ENCODE results near the gene TPH2.

TPH2 gene

DNA sequence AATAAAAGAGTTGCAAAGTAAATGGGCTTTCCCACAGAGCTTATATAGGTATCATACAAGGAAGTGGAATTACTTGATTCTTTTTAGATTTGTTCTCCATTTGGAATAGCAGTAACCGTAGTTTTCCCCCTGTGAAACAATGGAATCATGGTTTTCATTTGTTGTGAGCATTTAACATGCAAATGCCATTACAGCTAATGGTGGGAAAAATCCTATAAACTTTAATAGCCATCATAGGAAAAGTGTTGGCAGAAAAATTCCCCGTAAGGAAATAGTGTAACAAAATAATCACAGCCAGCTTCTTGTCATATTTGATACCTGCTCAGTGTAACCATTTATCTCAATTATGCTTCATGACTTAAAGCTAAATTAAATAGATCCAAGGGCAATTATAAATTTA, 95.3 kb downstream of the TPH2 start:
- no peak for TF ChIP-seq CTCF (IDR thresholded peaks at IDR 0.05; ENCODE audit: low read depth, low read length, missing control alignments)
- no peak for DNase-seq (ENCODE audit: extremely low read depth, low read depth)
- no peak overlapping the region for H3K4me3 ChIP-seq (replicated peaks; ENCODE audit: low read depth, low read length)

- no peak overlapping the region for H3K4me3 ChIP-seq (replicated peaks; ENCODE audit: low read depth, low read length)
- TF ChIP-seq CTCF (IDR thresholded peaks at IDR 0.05; ENCODE audit: low read depth, low read length, missing control alignments) = no peak
- no peak for DNase-seq (ENCODE audit: extremely low read depth, low read depth)
These were observed 97.0 kb downstream of the TPH2 start for GRCh38 chr12:72035625-72036024.

- no peak for DNase-seq (ENCODE audit: extremely low read depth, low read depth)
- H3K4me3 ChIP-seq (replicated peaks; ENCODE audit: low read depth, low read length) = no peak overlapping the region
- TF ChIP-seq CTCF (IDR thresholded peaks at IDR 0.05; ENCODE audit: low read depth, low read length, missing control alignments) = no peak
These were observed 97.7 kb downstream of the TPH2 start for GRCh38 chr12:72036393-72036792.

GRCh38 chr12:72037006-72037795, 98.6 kb downstream of the TPH2 start:
- no peak for DNase-seq (ENCODE audit: extremely low read depth, low read depth)
- no peak overlapping the region for H3K4me3 ChIP-seq (replicated peaks; ENCODE audit: low read depth, low read length)
- TF ChIP-seq CTCF (IDR thresholded peaks at IDR 0.05; ENCODE audit: low read depth, low read length, missing control alignments) = no peak

DNA sequence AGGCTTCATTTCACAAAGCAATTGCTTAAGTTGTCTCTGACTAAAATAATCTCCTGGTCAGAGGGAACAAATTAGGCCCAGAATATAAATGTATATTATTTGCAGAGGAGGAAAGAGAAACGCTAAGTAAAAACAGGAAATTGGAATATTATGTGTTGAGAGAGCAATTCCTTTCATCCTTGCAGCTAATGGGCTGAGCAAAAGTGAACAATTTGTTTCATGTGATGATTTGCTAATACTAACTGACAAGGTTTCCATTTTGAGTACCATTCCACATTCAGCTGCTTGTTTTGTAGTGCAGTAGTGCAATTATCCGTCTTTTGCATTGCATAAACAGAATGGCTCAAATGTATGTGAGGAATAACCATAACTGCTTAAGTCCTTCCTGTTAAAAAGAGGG, 103.2 kb downstream of the TPH2 start:
- DNase-seq (ENCODE audit: extremely low read depth, low read depth) = no peak
- no peak overlapping the region for H3K4me3 ChIP-seq (replicated peaks; ENCODE audit: low read depth, low read length)
- TF ChIP-seq CTCF (IDR thresholded peaks at IDR 0.05; ENCODE audit: low read depth, low read length, missing control alignments) = no peak

- TF ChIP-seq CTCF (IDR thresholded peaks at IDR 0.05; ENCODE audit: low read depth, low read length, missing control alignments) = no peak
- H3K4me3 ChIP-seq (replicated peaks; ENCODE audit: low read depth, low read length) = no peak overlapping the region
- no peak for DNase-seq (ENCODE audit: extremely low read depth, low read depth)
These were observed 115.0 kb downstream of the TPH2 start for GRCh38 chr12:72053604-72054003.

DNA sequence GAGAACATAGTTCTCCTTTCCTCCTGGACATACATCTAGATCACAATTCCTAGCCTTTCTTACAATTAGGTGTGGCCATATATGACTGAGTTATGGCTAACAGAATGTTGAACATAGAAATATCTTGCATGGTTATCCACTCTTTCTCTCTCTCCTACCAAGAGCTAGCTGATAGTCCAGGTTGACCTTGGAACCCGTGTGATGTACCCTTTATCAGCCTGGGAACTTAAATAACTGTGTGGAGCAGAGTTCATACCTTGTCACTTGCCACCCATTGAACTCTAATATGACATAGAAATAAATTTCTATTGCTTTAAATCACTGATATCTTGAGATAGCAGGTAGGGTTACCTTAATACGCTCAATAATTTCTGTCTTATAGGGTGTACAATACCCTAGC, 115.9 kb downstream of the TPH2 start:
- no peak for TF ChIP-seq CTCF (IDR thresholded peaks at IDR 0.05; ENCODE audit: low read depth, low read length, missing control alignments)
- DNase-seq (ENCODE audit: extremely low read depth, low read depth) = no peak
- no peak overlapping the region for H3K4me3 ChIP-seq (replicated peaks; ENCODE audit: low read depth, low read length)

All from HFF-Myc (cell line).